Sigmoid colon (tissue), 7 donors: ENCODE measurements around the gene ADAMTS2. TPM values are rescaled to one million over a fixed set of nuclear protein-coding genes. Genes with fewer than 3 reads are reported as not detected.

Source experiments
- DNase-seq: peaks from one replicate; pipeline ENCODE4 v3.0.0-alpha.2; 2019
- H3K27ac ChIP-seq, 4 donors: fragments of 200-600 bp; sonication (generic); one replicate each; pipeline ENCODE4 v1.5.1; 2016 to 2019; ENCODE audit warnings: mild to moderate bottlenecking in 1 of 4
- H3K27me3 ChIP-seq, 3 donors: fragments of 200-600 bp; sonication (generic); one replicate each; pipeline ENCODE4 v1.5.1; 2019; ENCODE audit warnings: mild to moderate bottlenecking in 1 of 3
- H3K36me3 ChIP-seq, 4 donors: fragments of 200-600 bp; sonication (generic); one replicate each; pipeline ENCODE4 v1.5.1; 2016 to 2019
- H3K4me1 ChIP-seq, 4 donors: fragments of 200-600 bp; sonication (generic); one replicate each; pipeline ENCODE4 v1.5.1; 2017 to 2019
- H3K4me3 ChIP-seq, 4 donors: fragments of 200-600 bp; sonication (generic); one replicate each; pipeline ENCODE4 v1.5.1; 2017 to 2019; ENCODE audit warnings: mild to moderate bottlenecking in 2 of 4, moderate library complexity in 1 of 4
- H3K9me3 ChIP-seq, 4 donors: fragments of 200-600 bp in 3 of 4; sonication (generic) in 3 of 4; one replicate each; pipeline versions ENCODE4 v1.5.1 to v1.6.1; 2013 to 2019
- CTCF ChIP-seq, 4 experiments: fragments of 450-650 bp in 3 of 4; fragments of 200-600 bp in 1 of 4; IDR thresholded peaks; one replicate each; pipeline ENCODE4 v1.5.1; 2016 to 2019; ENCODE audit warnings: antibody characterized with exemption in 4 of 4, mild to moderate bottlenecking in 3 of 4, moderate library complexity in 2 of 4
- EP300 ChIP-seq, 4 donors: sonication (generic); formaldehyde crosslinking; IDR thresholded peaks; one replicate each; pipeline ENCODE4 v1.6.1; 2017; ENCODE audit warnings: antibody characterized with exemption in 4 of 4
- POLR2A ChIP-seq, 2 donors: fragments of 450-650 bp; IDR thresholded peaks; one replicate each; pipeline ENCODE4 v1.6.1; 2016; ENCODE audit warnings: antibody characterized with exemption in 2 of 2, mild to moderate bottlenecking in 2 of 2, moderate library complexity in 2 of 2
- POLR2AphosphoS5 ChIP-seq, 4 donors: sonication (generic); formaldehyde crosslinking; IDR thresholded peaks; one replicate each; pipeline ENCODE4 v1.6.1; 2017; ENCODE audit warnings: antibody characterized with exemption in 4 of 4
- WGBS, 2 donors: extraction: QIAGEN DNeasy Blood & Tissue Kit; methylation state at CpG; one replicate each; pipeline ENCODE4 v1.1.7; 2013; 5-methylcytosine and 5-hydroxymethylcytosine counted together
- intact Hi-C: fragments of 100-400 bp; cut with DNase I; formaldehyde crosslinking; loops from one replicate; pipeline ENCODE4 v1.15.1; 2023
- polyA plus RNA-seq, 3 donors: library from polyadenylated mRNA; stranded (reverse); fragments of 200-250 nt; gene quantifications; one replicate each; pipeline ENCODE4 v1.2.3, GENCODE V29; 2013
- total RNA-seq, 4 donors: library from RNA; depleted of rRNA; stranded (reverse); fragments of >200 nt; gene quantifications; one replicate each; pipeline ENCODE4 v1.1.0, GENCODE V29; 2016
- donor health status: healthy with polysubstance abuse.
- donor health status: Bipolar disorder and iron deficiency.
- donor health status: healthy.

The ADAMTS2 gene
- total and polyA plus RNA-seq, 7 donors, result 0.69 to 33.2 (median 9.2) TPM

GRCh38 chr5:179233909-179234562 lies 111.2 kb downstream of the ADAMTS2 start:
- Histone ChIP-seq H3K36me3 (no peaks in the 10 kb centered on the region), H3K4me3 (no peak overlapping the region), H3K27me3 (no peaks in the 10 kb centered on the region), H3K27ac (no peak overlapping the region), H3K4me1 (no peaks in the 10 kb centered on the region), H3K9me3 (no peaks in the 10 kb centered on the region)
- WGBS, 2 donors, result 67 to 73% methylated on average over 12 of the region's 12 CpGs
- TF ChIP-seq CTCF (IDR thresholded peaks at IDR 0.05), result no peak
- no peak for TF ChIP-seq POLR2A (IDR thresholded peaks at IDR 0.05)
- TF ChIP-seq POLR2AphosphoS5 (IDR thresholded peaks at IDR 0.05), result no peak
- TF ChIP-seq EP300 (IDR thresholded peaks at IDR 0.05), result no peak
- DNase-seq, result peak; percentile 40
- intact Hi-C loops, result no loop called here

DNA sequence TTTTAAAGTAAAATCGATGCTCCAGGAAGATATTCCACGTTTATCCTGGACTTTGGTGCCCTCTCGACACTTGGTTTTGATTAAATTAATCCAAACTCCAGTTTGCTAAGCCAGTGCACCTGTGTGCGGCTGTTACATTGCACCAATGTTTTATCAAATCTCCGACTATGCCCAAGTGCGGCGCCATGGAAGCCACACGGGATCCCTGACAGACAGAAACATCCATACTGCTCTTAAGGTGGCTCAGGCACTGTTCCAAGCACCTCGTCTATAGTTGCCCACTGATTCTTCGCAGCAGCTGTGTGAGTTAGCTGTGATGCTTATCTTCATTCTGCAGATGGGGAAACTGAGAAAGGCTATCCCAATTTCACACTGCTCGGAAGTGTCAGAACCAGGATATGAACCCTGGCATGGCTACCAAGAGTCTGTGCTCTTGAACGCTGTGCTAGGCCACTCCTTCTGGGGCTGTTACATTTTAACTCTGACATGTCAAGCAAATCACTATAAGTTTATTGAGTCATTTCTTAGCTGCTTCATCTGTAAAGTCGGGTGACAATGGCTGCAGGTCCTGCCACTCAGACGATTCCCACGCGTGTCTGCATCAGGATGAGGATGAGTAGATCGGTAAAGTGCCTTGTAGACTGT lies 113.0 kb downstream of the ADAMTS2 start:
- H3K36me3 ChIP-seq, result no peaks in the 10 kb centered on the region
- 65 to 77% methylated on average over 17 of the region's 17 CpGs for WGBS, 2 donors
- intact Hi-C loops, result no loop called here
- H3K9me3 ChIP-seq, result no peaks in the 10 kb centered on the region
- no peak overlapping the region for H3K4me3 ChIP-seq
- no peaks in the 10 kb centered on the region for H3K4me1 ChIP-seq
- H3K27ac ChIP-seq, result no peak overlapping the region
- peak; percentile 14 for DNase-seq
- H3K27me3 ChIP-seq, result no peaks in the 10 kb centered on the region
- TF ChIP-seq EP300 (IDR thresholded peaks at IDR 0.05) (no peak), POLR2A (IDR thresholded peaks at IDR 0.05) (no peak), CTCF (IDR thresholded peaks at IDR 0.05) (no peak), POLR2AphosphoS5 (IDR thresholded peaks at IDR 0.05) (no peak)

DNA sequence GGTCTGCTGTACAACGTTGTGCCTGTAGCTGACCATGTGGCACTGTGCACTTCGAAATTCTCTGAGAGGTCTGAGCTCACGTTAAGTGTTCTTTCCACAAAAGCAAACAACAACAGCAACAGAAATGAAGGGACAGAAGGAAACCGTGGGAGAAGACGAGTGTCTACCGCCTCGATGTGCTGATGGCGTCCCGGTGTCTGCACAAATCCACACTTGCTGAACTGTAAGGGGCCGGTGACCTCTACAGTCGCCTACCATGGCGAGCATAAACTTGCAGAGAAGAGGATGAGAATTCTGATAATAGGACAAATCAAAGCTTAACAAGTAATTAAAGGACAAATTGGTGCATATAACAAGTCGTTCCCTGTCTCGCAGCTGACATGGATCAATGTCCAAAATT lies 114.0 kb downstream of the ADAMTS2 start:
- no peaks in the 10 kb centered on the region for H3K4me1 ChIP-seq
- H3K4me3 ChIP-seq, result no peak overlapping the region
- DNase-seq, result peak; percentile 5
- WGBS, 2 donors, result 85 to 87% methylated on average over 14 of the region's 14 CpGs
- H3K27me3 ChIP-seq, result no peaks in the 10 kb centered on the region
- TF ChIP-seq POLR2AphosphoS5 (IDR thresholded peaks at IDR 0.05) (no peak), EP300 (IDR thresholded peaks at IDR 0.05) (no peak)
- no peaks in the 10 kb centered on the region for H3K9me3 ChIP-seq
- no peaks in the 10 kb centered on the region for H3K36me3 ChIP-seq
- intact Hi-C loops, result no loop called here
- H3K27ac ChIP-seq, result no peak overlapping the region

DNA sequence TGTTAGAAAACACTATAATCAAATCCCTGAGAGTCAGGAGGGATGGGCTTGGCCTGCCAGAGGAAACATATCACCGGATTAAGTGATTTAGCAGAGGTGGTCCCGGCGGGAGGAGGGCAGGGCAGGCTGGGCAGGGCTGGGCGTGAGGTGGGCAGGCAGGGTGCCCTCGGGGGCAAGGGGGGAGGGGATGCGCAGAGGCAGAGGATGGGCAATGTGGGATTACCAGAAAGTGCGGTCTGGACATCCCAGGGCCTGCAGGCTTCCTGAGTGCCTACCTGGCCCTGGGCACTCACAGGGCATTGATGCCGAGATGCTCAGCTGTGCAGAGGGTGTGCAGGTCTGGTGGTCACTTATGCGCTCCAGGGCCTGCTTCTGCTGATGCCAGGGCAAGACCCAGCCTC lies 115.2 kb downstream of the ADAMTS2 start:
- no peak overlapping the region for H3K27ac ChIP-seq
- WGBS, 2 donors, result 77 to 78% methylated on average over 9 of the region's 9 CpGs
- no peaks in the 10 kb centered on the region for H3K9me3 ChIP-seq
- no peaks in the 10 kb centered on the region for H3K36me3 ChIP-seq
- H3K4me3 ChIP-seq, result no peak overlapping the region
- DNase-seq, result peak; percentile 43
- intact Hi-C loops, result no loop called here
- TF ChIP-seq POLR2AphosphoS5 (IDR thresholded peaks at IDR 0.05), result no peak
- no peak for TF ChIP-seq POLR2A (IDR thresholded peaks at IDR 0.05)
- TF ChIP-seq EP300 (IDR thresholded peaks at IDR 0.05), result no peak
- TF ChIP-seq CTCF (IDR thresholded peaks at IDR 0.05), result no peak
- no peaks in the 10 kb centered on the region for H3K4me1 ChIP-seq
- no peaks in the 10 kb centered on the region for H3K27me3 ChIP-seq

GRCh38 chr5:179229331-179229831 lies 115.9 kb downstream of the ADAMTS2 start:
- DNase-seq, result peak; percentile 42
- 86 to 88% methylated on average over 13 to 16 of the region's 20 CpGs for WGBS, 2 donors
- intact Hi-C loops, result no loop called here

More at GRCh38 chr5:179229331-179229831, 115.9 kb downstream of the ADAMTS2 start:
- Histone ChIP-seq H3K9me3 (no peaks in the 10 kb centered on the region), H3K36me3 (no peaks in the 10 kb centered on the region), H3K4me3 (no peak overlapping the region), H3K4me1 (no peaks in the 10 kb centered on the region), H3K27me3 (no peaks in the 10 kb centered on the region), H3K27ac (no peak overlapping the region)
- TF ChIP-seq POLR2AphosphoS5 (IDR thresholded peaks at IDR 0.05), result no peak
- no peak for TF ChIP-seq EP300 (IDR thresholded peaks at IDR 0.05)
- no peak for TF ChIP-seq POLR2A (IDR thresholded peaks at IDR 0.05)
- no peak for TF ChIP-seq CTCF (IDR thresholded peaks at IDR 0.05)
